HG03159 (cell line): ENCODE results near the gene PDE4D.

Experiments
- ATAC-seq: cut with Tn5 transposase; IDR thresholded peaks from one replicate; pipeline ENCODE4 v1.9.1; 2021; ENCODE audit warnings: mild to moderate bottlenecking, moderate library complexity; ENCODE audit not compliant: unreplicated experiment

PDE4D gene

DNA sequence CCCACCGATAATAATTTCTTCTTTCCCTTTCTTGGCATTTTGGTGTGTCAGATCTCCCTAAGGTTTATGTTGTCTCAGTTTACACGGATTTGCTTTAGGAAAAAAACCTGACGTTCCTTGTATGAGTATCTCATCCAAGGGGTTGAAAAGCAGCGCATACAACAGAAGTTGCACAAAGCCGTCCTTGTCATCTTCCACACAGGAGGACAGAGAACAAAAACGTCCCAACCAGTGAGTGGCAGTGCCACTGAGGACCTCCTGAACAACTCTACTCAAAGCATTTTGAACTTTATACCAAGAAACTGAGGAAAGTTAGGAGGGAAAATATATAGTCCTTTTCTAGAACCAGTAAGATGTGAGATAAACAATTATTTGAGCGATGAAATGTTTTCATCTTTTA, 547.0 kb downstream of the PDE4D start:
- ATAC-seq, result no peak

DNA sequence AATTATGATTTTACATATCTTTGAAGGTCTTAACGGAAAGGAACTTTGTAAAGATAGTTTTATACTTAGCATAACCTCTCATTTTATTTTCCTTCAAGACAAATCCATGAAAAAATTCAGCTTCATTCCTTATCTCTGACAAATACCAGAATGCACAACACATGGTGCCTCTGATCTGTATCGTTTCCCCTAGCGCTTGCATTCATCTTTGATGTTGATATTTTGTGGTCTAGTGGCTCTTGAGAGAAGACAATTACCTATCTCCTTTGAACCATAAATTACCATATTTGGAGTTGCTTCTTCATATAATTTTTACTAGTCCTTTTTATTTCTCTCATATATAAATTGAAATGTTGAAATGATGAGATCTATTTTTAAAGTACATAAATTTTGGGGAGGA, 551.3 kb downstream of the PDE4D start:
- ATAC-seq, result no peak

DNA sequence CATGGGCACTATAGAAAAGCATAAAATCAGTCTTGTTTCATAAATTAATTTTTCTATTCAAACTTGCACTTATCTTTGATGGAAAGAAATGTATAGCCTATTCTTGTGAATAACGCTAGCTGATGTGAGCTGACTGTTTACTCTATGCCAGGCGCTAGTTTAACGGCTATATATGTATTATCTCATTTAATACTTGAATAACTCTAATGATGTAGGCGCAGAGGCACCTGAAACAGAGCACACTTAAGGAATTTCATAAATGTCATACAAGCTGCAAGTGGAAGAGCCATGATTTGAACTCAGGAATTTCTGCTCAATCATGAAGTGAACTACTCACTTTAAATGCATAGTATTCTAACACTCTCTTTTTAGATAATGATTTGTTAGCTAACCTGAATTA, 551.8 kb downstream of the PDE4D start:
- ATAC-seq, result no peak

DNA sequence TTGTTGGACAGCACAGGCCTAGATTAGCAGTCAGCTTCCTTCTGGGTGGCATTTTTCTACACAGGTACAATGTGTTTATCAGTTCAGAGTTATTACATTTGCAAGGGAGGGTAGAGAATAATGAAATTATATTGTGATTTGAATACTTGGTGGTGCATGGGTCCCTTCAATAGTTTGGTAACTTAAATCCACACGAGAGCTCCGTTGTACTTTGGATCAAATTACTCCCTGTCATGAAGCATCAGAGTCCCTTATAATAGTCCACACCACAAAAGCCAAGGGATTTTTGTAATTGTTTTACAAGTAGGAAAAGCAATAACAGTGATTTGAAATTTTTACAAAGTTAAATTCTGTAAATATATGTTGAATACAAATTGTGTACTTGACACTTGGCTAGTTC, 552.4 kb downstream of the PDE4D start:
- no peak for ATAC-seq

DNA sequence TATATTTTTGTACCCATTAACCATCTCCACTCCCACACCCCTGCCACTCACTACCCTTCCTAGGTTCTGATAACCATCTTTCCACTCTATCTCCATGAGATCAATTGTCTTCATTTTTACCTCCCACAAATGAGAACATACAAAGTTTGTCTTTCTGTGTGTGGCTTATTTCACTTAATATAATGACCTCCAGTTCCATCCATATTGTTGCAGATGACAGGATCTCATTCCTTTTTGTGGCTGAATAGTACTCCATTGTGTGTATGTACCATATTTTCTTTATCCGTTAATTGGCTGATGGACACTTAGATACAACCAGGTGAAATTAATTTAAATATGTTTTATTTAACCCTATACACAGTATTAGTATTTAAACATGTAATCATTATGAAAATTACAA, 552.9 kb downstream of the PDE4D start:
- ATAC-seq, result no peak

DNA sequence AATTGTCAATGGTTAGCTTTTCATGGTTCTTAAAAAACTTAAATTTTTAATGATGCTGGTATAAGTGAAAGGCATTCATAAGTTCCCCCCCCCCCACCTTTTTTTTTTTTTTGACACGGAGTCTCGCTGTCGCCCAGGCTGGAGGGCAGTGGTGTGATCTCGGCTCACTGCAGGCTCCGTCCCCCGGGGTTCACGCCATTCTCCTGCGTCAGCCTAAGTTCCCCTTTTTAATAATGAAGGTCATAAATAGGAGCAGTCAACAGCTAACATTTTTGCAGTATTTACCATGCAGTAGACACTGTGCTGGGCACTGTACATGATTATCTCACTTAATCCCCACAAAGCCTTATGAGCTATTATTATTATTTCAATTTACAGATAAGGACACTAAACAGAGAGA, 556.3 kb downstream of the PDE4D start:
- ATAC-seq, result no peak

DNA sequence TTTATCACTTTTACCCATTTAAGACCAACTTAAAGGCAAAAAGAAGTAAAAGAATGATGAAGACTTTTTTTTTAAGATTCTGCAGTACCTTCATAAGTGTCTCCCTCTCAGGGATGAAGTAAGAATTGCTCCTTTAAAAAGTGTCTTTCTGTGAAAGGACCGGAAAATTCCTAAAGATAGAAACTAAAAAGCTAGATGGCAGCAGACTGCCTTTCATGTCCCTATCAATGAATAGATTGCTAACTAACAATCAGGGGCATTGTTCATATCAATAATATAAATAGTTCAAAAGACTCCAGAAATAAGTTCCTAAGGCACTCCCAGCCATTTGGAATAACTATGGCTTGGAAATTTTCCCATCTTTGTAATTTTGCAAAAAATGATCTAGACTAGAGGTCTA, 558.0 kb downstream of the PDE4D start:
- ATAC-seq, result no peak

DNA sequence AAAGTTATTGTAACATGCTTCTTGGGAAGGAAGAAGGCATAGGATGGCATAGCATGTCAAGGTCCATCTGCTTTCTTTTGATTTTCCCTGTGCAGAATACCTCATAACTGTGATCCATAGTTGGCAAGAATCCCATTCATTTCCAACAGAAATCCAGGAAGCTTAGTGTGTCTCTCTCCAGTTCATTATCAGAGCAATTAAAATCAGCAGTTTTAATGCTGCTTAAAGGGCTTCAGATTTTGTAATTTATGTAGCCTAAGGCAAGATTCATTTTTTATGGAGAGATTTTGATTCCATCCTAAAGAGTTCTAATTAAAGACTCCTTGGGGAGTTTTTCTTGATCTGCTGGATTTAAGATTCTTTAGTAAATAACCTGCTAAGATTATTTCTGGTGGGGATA, 560.1 kb downstream of the PDE4D start:
- ATAC-seq, result no peak

DNA sequence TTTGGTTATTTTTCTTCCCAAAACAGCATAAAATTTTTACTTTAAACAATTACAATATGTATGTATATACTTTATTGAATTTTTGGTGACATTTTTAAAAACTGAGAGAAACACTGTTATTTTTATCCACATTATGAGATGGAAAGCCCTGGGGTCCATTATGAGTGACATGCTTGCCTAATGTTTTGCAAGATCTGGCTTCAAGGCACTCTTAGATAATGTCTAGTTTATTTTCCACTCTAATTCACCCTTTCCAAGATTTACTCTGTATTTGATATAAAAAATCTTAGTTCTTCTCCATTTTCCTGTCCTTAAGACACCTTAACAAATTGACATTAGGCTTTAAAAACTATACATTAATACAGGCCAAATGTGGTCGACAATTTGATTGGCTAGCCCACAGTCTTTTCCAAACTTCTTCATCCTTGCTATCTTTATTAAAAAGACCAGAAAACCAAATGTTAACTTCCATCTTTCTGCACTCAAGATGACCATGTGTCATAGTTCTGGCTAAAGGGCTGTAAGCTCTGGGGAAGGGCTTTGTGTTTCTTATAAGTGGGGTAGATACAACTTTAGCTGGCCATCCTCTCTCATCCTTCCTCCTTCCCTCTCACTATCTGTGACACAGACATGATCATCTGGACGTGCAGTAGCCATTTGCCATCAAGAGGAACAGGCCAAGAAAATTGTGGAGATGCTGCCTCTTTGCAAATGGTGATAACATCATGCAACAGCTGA, 561.1 kb downstream of the PDE4D start:
- no peak for ATAC-seq

DNA sequence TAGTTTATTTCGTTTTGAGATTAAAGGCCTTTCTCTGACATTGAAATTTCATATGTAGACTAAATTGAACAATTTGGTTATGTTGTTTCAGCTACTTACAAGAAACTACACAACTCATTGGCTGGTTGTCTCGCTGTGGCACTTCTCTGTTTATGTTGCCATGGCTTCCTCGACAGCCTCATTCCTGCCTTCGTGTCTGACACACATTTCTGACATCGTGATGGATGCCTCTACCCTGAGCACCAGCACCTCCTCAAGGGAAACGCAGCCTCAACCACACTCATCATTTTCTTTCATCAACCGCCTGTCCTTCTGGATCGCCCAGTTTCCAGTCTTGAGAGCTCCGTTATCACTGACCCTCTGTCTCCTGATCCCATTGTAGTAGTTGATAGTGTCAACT, 562.8 kb downstream of the PDE4D start:
- ATAC-seq, result no peak

DNA sequence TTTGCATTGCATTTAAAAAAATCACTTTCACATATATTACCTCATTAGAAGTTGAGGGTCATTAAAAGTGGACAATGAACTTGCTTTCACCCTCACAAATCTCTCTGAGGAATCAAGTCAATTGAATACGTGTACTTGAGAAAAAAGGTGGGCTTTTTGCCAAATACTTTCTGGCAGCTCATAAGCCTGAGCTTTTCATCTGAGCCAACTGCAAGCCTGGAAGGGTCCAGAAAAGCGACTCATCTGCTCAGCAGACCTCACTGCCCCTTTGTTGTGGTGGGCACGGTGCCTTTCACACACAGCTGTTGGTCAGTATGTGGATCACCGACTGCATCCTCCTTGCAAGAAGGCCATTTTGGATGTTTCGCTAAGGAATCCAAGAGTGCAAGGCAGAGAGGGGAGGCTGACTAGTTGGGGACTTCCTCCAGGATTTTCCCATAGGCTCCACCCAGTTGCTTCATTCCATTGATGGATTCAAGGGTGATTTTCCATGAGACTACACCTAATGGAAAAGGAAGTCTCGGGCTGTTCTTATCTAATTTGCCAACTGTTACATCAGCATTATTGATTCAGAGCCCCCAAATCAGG, 564.7 kb downstream of the PDE4D start:
- ATAC-seq, result no peak

DNA sequence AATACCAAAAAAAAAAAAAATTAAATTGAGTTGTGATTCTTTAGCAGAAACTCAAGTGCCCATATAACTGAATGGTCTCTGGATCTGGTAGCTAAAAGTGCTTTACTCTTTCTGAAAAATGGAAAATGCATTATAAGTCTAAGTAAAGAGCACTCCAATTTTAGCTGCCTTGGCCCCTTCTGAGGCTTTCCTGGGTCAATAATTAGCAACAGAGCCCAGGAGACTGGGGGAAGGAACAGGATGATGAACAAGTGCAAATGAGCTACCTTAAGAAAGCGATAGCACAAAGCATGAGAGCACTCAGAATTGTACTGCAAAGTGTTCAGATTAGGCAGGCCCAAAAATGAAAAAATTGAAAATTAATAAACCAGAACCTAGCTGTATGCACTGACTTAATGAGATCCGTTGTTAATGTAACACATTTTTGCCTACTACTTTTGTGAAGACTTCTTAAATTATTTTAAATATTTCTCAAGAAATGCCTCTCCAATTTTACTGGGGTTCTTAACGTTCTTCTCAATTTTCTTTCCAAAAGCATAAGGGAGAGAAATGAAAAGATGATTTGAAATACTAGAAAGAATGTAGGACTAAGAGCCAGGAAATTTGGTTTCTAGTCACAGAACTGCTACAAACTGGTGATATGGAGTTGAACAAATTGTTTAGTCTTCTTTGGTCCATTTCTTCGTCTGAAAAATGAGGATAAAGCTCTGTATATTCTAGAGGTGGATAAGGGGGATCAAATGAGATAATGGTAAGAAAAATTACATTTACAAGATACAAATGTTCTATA, 566.1 kb downstream of the PDE4D start:
- ATAC-seq, result no peak

DNA sequence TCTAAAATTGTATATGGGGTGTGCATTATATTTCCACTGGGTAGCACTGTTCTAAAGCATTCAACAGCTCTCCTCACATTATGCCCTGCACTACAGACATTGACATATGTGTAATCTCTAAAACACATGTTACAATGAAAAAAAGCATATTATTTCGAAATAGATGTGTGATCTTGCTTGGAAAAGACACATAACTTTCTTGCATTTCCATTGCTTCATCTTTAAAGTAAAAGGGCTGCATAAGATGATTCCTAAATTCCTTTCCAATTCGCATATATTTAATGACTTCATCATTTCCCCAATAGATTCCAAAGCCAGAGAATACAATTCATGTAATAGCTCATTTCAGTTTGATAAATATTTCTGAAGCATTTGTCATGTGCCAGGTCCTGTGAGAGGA, 566.9 kb downstream of the PDE4D start:
- ATAC-seq, result no peak

DNA sequence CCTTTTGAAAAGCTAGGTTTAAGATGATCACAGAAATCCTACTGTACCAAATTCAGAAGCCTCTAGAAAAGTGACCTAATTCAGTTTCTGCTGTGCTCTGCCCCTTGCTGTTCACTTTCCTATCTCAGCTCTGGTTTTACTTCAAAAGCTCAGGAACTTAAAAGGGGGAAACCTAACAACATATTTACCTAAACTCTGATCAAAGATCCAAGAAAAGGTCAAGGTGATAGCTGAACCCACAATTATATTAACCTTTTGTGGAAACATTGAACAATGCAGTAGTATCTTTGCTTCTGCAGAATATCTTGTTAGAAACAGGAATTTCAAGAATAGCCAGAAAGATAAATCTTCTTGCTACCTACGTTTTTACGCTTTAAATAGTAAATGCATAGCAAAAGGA, 568.5 kb downstream of the PDE4D start:
- no peak for ATAC-seq

DNA sequence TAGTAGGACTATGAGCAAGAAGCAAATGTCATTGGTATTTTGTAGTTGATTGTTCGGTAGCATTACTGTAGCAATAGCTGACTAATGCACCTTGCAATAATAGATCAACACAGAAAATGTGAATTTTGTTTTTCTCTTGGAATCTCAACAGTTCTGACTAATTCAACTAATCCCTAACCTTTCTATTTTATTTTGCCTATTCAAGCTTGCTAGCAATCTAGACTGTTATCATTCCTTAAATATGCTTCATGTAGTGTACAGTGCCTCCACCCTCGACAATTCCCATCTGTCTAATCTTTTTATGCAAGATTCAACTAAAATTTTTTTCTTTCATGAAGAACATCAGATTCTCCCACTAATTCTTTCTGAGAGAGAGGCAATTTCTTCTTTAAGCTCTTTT, 570.6 kb downstream of the PDE4D start:
- no peak for ATAC-seq

DNA sequence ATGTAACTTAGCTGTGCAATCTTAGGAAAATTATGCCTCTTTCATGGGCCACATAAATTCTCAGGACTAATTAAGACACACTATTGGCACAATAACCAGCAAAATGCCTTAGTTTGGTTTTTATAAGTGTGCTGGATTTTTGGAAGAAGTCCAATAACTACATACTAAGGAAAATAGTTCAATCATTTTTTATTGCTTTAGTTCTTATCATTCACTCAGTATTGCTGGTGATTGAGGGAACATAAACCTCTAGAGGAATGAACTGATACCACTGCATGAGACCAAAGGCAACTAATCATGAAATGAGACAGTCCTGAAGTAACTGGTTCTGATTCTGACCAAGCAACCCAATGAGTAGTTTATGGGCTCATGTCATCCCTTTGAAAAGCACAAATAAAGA, 571.5 kb downstream of the PDE4D start:
- no peak for ATAC-seq

DNA sequence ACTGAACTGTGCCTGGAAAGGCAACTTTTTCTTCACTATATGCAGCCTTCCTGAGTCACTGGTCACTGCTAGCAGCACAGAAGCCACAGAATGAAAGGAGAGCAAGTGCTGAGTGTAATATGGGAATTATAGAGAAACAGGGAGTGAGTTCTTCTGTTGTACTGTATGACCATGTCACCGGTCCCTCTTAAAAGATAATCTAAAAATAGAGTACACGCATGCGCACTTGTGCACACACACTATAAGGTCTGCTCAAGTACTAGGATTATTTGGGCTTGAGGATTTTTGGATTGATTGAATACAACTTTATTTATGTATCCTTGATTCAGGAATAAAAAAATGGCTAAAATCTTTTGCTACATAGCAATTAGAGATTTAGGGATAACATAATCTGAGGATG, 571.9 kb downstream of the PDE4D start:
- no peak for ATAC-seq

DNA sequence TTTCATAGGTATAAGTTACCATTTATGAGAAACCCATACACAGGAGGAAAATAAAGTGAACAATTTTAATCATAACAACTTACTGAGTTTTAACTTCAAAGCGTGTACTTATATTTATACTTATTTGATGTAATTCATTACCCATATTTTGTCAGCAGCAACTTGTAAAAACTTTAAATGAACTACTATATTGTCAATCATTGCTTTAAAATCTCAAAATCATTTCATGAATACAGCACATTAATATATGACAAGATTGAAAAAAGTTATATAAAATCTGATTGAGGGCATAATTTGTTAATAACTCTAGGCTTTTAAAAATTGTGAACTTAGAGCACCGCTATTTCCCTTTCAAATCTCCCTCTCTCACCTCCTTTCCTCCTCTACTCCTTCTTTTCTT, 573.1 kb downstream of the PDE4D start:
- no peak for ATAC-seq

DNA sequence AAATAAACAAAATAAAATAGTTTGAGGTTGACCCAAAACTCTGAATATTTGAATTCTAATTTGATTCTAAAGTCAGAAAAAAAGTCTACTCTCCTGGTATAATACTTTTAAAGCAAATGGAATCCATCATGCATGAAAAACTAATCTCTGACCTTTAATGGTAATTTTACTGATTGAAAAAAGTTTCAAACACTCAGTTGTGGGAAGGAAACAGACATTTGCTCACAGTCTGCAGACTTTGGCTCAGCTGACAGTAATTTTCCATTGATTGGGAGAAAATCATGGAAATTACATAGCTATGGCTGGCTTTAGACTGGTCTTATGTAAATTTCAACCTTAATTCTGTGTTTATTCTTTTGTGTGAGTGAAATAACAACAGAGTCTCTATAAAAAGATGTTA, 574.3 kb downstream of the PDE4D start:
- no peak for ATAC-seq

DNA sequence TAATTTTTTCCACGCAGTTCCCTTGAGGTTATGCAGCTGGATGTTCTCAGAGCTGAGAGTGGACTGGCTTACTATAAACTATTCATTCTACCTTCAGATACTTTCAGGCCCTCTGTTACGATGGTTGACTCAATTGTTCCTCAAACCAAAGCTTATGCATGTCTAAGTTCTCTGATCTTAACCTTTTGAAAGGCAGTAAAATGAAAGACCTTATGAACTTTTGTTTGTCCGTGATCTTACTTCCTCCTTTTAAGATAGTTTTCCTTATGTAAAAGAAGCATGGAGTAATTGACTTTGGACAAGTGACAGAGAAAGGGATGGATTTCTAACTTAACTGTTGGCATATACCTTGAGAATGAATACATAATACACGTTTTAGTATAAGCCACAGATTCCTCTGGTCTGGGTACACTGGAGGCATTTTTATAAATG, 575.7 kb downstream of the PDE4D start:
- ATAC-seq, result no peak

DNA sequence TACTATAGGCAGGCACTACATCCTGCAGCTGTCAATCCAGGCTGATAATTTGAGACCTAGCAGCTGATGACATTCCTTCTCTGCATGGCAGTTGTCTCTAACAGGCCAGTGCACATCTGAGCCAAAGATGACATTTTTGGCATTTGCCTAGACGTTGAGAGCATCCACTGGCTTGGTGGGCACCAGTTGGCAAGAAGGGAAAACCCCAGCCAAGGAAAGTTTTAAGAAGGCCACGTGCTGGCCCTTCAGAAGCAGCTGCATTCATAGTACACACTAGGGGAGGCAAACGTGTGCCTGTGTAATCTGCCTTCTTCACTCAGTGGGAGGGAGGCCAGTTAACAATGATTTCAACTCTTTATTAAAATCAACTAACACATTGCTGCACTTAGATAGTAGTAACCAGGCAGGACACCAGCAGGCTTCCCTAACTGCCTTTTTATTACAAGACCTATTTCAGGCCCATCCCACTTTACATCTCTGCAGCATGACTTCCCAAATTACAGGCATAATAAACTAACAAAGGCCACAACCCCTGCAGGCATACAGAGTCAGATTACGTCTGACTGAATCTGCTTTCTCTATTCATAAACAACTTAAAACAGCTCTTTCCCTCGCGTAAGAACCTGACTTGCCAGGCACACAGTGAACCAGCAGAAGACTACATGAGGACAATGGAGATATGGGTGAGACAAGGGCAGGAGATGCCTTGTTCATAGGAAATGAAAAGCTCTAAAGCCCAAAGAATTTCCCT, 576.3 kb downstream of the PDE4D start:
- no peak for ATAC-seq

DNA sequence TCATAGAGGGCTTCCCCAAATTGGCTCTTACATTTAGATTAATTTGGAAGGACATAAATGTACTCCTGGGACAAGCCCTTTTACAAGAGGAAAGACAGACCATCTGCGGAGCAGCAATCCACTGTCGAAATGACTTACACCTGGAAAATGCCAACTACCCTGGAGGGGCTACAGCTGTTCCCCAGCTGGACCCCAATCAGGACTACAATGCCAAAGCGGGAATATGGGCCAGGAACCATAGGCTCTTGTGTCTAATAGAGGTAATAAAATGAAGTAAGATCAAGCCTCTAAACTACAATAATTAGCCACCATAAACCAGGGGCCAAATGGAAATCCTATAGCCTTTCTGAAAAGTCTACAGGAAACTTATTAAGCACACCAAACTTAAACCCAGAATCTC, 581.3 kb downstream of the PDE4D start:
- ATAC-seq, result no peak
